NOMO-1 treated with DMSO at 0.1 percent for 48 hours (cell line): ENCODE measurements around the gene DDX20.
A peak's percentile ranks its signal among the peaks of the same experiment; 100 is the strongest.

Source experiments
- DNase-seq: peaks from one replicate; lab custom pipeline; 2025; ENCODE audit not compliant: unreplicated experiment; lab: John Stamatoyannopoulos, UW

DDX20 gene, protein sequence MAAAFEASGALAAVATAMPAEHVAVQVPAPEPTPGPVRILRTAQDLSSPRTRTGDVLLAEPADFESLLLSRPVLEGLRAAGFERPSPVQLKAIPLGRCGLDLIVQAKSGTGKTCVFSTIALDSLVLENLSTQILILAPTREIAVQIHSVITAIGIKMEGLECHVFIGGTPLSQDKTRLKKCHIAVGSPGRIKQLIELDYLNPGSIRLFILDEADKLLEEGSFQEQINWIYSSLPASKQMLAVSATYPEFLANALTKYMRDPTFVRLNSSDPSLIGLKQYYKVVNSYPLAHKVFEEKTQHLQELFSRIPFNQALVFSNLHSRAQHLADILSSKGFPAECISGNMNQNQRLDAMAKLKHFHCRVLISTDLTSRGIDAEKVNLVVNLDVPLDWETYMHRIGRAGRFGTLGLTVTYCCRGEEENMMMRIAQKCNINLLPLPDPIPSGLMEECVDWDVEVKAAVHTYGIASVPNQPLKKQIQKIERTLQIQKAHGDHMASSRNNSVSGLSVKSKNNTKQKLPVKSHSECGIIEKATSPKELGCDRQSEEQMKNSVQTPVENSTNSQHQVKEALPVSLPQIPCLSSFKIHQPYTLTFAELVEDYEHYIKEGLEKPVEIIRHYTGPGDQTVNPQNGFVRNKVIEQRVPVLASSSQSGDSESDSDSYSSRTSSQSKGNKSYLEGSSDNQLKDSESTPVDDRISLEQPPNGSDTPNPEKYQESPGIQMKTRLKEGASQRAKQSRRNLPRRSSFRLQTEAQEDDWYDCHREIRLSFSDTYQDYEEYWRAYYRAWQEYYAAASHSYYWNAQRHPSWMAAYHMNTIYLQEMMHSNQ

DNA sequence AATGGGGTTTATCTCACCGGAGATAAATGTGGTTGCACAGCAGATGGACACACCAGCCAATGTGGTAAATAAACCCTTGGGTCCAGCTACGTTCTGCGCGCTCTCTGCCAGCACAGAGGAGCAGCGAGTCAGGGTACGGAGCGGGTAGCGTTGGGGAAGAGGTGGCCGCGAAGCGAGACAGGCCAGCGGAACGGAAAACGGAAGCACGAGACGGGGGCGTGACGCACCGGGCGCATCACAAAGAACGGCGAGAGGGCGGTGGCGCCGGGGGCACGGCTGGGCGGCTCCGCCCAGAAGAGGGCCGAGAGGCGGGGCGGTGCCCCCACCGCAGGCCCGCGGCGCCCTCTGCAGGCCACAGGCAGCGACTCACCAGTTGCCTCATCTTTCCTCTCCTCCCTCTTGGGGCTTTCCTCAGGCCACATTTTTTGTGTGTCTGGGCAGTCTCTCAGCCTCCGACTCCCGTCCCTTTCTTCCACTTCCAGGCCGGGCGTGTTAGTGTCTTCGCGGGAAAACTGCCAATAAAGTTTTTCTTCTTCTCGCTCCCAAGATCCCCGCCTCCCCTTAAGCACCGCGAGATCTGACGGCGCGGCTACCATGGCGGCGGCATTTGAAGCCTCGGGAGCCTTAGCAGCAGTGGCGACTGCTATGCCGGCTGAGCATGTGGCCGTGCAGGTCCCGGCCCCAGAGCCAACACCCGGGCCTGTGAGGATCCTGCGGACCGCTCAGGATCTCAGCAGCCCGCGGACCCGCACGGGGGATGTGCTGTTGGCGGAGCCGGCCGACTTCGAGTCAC lies at the start of gene DDX20:
Gene DDX20 (plus strand): TSS at position 571 of the 793 bp plus-strand sequence. CDS start 24 bp downstream, at position 595.
- peak; percentile 97 for DNase-seq

DNA sequence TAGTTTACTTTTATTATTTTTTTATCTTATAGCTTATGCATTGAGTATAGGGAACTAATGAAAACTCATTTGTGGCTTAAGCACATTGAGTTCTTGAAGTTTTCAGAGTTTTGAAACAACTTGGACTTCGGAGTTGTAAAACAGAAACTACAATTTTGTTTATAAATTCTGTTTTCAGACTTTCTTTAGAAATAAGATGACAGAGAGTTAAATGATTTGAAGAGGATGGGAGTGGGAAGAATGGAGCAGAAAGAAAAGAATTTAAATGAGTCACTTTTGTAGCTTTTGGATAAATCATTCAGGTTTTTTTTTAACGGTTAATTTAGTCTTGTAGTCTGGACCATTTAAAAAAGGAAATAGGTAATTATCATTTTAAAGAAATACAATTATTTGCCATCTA lies 48.8 kb upstream of the DDX20 start:
- no peak for DNase-seq

DNA sequence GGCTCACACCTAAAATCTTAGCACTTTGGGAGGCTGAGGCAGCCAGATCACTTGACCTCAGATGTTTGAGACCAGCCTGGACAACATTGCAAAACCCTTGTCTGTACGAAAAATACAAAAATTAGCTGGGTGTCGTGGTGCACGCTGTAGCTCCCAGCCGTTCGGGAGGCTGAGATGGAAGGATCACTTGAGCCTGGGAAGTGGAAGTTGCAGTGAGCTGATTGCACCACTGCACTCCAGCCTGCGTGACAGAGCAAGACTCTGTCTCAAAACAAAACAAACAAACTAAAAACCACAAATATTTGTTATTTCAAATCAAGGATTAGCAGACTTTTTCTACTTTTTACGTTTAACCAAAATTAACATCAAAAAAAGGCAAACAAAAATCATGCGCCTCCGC lies 47.8 kb upstream of the DDX20 start:
- DNase-seq: no peak

DNA sequence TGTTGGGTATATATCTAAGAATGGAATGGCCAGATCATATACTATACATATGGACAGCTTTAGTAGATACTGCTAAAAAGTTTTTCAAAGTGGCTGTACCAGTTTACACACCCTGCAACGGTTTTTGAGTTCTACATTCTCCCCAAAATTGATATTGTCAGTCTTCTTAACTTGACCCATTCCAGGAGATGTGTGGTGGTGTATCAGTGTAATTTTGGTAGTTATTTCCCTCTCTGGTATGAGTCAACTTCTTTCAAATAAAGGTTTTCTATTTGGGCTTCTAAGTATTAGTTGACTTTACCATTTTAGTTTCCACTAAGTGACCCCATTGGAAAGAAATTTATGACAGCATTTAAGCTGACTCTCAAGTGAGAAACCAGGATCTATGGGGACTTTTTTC lies 45.7 kb upstream of the DDX20 start:
- no peak for DNase-seq

DNA sequence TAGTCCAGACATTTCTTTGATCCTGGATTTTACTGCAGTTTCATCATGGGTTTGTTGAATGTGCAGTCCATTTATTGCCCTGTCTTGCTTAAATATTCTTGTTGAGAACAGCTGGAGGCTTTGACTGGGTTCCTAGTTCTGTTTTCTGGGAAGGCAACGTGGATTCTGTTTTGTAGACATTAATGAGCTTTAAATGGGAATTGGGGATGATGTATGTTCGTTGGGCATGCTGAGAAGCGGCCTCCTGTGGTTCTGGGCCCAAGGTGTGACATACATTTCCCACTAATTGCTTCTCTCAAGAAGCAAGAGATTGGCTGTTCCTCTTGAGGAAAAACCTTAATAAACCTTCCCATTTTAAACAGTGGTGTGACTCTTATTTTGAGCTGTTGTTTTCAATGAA lies 39.4 kb upstream of the DDX20 start:
- no peak for DNase-seq

DNA sequence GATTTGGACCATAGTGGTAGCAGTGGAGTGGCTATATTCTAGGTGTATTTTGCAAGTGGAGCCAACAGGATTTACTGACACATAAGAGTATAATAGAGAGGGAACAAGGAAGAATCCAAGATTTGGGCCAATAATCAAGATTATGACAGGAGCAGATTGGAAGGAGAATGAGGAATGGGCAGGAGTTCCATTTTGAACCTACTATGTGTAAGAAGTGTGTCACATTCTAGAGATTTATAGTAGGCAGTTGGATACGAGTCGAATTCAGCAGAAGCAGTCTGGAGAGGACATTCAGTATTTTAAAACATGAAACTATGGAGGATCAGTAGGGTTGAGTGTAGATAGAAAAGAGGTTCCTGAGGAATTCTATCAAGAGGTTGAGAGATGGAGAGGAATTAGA lies 38.3 kb upstream of the DDX20 start:
- DNase-seq: no peak

DNA sequence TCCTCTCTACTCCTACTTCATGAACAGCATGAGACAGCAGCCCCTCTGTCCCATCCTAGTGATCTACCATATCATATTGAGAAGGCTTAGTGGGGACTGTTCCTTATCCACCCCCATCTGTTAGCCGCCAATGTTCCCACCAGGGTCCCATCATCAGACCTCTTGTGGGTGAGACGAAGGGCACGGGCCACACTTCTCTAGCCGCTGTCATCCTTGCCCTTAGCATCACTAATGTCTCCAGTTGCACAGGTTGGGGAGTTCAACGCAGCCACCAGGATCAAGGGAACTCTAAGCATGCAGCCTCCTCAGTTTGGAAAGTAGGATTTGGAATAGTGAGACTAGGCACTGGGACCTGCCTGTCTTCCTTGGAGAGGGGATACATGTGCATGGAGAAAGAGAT lies 36.6 kb upstream of the DDX20 start:
- no peak for DNase-seq

DNA sequence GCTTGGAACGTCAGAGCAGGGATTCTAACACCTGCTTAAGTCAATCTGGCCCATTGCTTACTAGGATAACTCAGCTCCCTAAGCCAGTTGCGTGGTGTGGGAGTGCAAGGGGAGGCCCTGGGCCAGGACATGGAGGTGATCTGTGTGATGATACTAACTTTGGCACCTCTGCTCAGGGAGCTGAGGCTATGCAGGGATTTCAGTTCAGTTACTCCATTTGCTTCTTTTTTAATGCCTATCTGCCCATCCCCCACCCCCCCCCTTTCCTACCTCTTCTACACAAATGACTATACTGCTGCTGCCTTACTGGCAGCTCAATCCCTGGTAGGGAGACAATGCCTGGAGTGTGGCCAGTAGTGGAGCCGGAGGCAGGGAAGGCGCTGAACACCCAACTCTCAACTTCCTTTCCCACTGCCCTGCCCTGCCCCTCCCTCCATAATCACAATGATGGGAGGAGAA lies 36.0 kb upstream of the DDX20 start:
- DNase-seq: no peak

DNA sequence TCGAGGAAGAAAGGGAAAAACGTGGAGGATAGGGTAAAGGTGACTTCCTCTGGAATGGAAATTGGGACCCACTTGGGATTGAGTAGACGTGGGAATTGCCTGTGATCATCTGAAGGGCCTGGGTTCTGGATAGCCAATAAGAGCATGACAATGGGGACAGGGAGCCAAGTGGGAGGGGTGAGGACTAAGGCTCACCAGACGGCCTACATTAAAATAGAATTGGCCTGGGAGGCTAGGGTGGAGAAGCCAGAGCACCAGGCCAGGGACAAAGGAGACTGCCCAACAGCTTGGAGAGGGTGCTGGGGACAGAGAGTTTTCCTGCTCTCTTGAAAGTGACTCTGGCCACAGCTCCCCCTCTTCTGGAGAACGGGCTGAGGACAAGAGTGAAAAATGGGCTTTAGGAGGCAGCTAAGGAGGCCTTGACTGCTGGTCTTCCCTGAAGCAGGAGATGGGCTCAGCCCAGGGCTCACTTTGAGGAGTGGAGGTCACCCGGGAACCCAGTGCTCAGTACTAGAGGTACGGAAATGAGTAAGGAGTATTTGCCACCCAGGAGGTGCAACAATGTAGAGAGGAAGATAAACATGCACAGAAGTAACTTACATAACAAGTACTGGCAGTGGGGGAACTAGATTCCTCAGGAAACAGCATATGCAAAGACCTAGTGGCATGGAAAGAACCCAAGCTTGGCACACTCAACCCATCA lies 35.3 kb upstream of the DDX20 start:
- DNase-seq: no peak

DNA sequence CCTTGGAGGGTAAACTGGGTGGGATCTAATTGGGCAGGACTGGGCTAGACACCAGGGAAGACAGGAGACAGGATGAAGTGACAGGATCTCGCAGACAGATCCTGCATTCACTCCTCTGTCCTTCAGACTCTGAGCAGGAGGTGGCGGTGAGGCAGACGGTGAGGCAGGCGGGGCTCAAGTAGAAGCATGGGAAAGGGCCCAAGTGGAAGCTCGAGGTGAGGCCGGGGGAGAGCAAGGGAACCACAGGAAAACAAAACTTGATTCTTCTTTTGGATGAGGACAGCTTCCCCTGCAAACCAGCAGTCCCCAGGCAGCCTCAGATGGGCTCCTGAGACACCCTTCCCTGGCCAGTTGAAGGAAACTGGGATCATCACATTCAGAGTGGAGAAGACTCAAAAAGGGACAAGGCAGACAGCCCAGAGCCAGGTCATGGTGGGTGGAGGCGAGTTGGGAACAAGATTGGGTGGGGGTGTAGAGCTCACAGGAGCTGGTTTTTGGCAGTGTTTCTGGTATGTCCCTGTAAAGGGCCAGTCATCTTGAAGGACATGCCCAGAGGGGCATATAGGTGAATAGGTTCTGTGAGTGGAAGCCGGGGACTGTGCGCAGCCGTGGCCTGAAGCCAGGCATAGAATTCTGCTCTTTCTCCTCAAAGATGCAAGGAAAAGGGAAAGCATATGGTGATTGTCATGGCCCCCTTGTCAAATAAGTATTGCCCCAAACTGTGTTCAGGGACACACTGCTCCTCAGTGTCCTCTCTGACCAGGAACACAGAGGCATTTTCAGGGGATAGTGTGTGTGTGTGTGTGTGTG lies 34.5 kb upstream of the DDX20 start:
- DNase-seq: no peak

DNA sequence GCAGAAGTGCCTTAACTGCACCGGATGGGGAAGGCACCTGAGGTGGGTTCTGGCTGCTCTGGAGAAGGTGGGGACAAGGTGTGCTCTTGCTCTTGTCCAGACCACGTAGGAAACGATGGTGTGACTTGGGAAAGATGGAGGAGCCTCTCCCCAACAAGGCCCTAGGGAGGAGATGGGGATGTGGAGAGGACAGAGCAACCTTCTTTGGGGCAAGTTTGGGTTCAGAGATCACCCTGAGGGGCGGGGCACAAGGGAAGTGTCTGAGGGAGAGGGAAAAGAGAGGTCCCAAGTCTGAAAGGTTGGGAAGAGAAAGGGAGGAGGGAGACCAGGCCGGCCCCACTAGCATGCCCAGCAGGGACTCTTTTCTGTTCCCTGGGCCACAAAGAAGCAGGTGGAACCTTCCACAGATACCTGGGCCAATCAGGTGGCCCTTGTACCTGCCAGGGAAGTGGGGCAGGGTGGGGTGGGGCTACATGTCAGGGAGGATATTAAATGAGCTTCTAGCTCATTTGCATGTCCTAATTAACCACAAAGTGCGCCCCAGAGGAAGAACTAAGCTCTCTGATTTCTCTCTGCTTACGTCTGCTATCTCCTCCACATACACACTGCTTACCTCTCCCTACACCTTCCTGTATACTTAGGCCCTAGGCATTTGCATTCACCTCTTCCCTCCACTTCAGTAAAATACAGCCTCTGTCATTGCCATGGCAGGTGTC lies 32.5 kb upstream of the DDX20 start:
- DNase-seq: no peak

DNA sequence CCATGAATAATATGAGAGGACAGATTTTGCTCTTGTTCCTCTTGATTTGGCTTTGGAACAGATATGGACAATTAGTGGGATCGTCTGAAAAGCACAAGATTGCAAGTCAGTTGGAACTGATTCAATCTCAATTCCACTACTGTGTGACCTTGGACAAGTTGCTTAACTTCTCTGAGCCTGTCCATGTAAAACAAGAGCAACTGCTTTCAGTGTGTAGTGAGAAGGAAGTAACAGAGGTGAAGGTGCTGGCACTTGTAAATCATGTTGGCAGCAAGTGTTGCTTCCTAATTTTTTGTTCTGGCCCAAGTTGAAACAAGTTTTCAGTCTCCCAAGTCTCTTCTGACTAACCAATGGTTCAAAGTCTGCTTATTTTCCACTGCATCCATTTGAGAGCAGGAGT lies 31.8 kb upstream of the DDX20 start:
- DNase-seq: peak; percentile 20

DNA sequence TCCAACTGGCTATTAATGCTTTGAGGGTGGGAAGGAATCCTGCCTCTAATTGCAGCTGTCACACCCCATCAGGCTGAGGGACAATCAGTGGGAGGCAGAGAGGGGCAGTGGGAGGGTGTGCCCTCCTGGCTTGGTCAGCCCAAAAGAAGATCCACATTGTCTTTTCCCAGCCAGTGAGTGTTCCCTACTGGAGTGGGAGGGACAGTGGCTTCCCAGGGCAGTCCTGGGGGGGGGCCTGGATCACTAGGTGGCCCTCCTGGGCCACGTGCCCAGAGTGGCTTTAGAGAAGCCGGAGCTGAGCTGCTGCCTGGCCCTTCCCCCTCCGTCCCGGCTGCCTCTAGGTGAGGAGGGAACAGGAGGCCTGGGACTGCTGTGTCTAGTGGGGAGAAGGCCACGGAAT lies 30.5 kb upstream of the DDX20 start:
- no peak for DNase-seq

DNA sequence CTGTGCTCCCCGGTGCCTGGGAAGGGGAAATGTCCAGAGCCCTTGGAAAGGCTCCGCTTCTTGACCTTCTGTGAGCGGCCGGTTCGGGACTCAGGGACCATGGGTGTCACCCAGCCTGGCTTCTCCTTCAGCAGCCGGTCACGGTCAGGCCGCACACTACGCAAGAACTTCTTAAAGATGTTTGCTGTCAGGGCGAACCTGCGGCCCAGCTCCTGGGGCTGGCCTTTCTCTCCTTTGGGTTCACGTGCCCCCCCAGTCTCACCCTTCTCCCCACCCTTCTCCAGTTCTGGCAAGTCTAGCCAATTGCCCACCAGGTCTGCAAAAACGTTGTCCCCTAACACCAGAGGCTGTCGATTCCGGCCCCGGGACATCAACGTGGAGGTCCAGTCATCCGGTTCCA lies 28.6 kb upstream of the DDX20 start:
- DNase-seq: no peak

DNA sequence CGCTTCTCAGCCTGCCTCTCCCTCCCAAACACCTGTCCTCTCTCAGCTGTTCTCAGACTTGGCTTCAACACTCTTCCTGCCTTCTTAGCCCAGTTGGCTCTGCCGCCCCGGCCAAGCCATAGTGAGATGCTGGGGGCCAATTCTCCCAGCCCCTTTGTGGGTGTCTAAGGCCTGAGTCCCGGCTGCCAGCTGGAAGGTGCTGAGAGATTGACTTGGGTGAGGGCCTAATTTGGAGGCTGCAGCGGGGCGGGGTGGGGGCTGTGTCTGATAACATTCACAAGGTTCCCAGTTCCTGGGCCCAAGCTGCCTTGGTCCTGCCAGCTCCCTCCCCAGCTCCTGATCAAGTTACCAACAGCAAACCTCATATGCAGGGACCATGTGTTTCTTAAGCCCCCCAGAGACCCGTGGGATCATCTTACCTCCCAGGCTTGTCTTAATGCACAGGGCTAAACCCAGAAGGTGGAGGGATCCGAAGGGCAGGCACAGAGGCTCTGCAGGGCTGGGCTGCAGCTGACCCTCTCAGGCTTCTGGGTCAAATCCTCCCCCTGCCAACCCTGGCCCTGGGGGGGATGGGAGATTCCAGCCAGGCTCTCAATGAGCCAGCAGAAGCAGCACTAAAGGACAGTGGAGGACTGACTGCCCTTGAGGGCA lies 26.3 kb upstream of the DDX20 start:
- DNase-seq: no peak

DNA sequence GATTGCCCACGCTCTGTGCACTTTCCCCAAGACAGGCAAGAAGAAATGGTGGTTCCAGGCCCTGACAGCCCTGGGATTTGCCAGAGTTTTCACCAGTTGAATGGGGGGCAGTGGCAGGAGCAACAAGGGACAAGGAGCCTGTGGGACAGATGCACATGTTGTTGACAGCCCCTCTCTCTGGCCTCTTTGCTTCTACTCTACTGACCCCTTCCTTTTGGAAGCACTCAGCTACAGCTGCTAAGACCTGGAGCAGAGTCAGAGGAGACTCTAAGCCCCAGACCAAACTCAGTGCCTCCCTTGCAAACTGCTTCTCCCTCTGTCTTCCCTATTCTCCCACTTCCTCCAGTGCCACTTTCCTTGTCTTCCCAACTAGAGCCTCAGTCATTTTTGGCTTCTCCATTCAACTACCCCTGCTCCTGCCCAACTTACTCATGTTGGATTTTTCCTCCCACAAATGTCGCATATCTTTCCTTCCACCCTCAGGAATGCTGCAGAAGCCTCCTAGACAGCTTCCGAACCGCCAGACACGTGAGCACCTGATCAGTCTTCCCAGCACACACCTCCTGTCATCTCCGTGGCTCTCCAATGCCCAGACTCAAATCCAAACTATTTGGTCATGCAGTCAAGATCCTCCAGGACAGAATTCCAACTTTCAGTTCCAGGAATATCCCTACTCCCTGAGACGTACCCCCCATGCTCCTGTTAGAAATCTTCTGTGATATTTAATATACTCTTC lies 25.6 kb upstream of the DDX20 start:
- no peak for DNase-seq

DNA sequence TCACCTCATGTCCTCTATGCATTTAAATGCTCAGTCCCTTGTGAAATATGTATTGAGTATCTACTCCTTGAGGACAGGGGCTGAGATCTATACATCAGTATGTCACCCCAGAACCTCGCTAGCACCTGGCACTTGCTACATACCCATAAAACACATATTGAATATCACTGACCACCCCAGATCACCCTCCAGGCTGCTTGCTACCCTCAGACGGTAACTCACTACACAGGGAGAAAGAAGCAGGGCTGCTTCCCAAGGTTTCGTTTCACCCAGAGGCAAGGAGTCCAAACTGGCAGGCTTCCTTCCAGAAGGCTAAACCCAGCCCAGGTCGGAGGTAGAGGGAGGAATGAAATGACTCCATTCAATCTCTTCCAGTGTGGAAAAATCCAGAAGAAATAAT lies 25.0 kb upstream of the DDX20 start:
- DNase-seq: no peak

DNA sequence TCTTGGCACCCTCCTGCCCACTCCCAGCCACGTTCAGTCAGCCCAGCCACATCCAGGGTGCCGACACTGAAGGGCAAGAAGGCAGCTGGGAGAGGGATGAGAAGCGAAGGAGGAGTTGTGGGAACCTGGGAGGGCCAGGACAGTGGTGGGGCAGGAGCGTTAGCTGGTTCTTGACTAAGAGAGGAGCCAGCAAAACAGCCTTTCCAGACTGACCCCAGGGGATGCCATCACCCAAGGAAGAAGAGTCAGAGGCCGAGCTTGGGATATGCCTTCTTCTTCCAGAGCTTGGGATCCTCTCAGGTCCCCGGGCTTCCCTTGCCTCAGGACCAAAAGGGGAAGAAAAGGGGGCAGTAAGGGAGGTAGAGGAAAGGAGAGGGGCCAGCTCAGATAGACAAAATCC lies 23.7 kb upstream of the DDX20 start:
- DNase-seq: no peak
